Chondrocyte (in vitro differentiated cells): ENCODE results near the gene ELF2. TPM values are rescaled to one million over a fixed set of nuclear protein-coding genes. Genes with fewer than 3 reads are reported as not detected.
"Not testable (repeated sequence)": the region's sequence is repeated elsewhere in the genome, so short reads cannot be mapped to it uniquely, and the experiment has no call there.

Experiments
- DNase-seq: peaks from one replicate; pipeline ENCODE4 v3.0.0; 2021; ENCODE audit warnings: mixed read lengths, low spot score
- H3K27ac Mint-ChIP-seq: one replicate; pipeline ENCODE4 v1.8.0; 2021; ENCODE audit warnings: mild to moderate bottlenecking, moderate library complexity, mixed read lengths; ENCODE audit not compliant: unreplicated experiment
- H3K27me3 Mint-ChIP-seq: 2 replicates; pipeline ENCODE4 v1.8.0; 2021; ENCODE audit warnings: low read depth, mixed read lengths
- H3K36me3 Mint-ChIP-seq: 2 replicates; pipeline ENCODE4 v1.8.0; 2021; ENCODE audit warnings: low read depth, mixed read lengths
- H3K4me1 Mint-ChIP-seq: 2 replicates; pipeline ENCODE4 v1.8.0; 2021; ENCODE audit warnings: low read depth, mild to moderate bottlenecking, mixed read lengths
- H3K4me3 Mint-ChIP-seq: one replicate; pipeline ENCODE4 v1.8.0; 2021; ENCODE audit warnings: mild to moderate bottlenecking, moderate library complexity, mixed read lengths; ENCODE audit not compliant: unreplicated experiment
- H3K9me3 Mint-ChIP-seq: 2 replicates; pipeline ENCODE4 v1.8.0; 2021; ENCODE audit warnings: low read depth, mixed read lengths
- total RNA-seq: library from RNA; stranded (reverse); gene quantifications from 3 replicates; pipeline ENCODE4 v1.2.1, GENCODE V29; 2021
- TF ChIP-seq, protein P1 (sequence below): fragments of 200-600 bp; sonication (generic); IDR thresholded peaks from 2 replicates; pipeline ENCODE4 v1.5.0; 2021; ENCODE audit warnings: antibody characterized with exemption, mild to moderate bottlenecking, moderate library complexity

Gene ELF2
- total RNA-seq, 1 donor from 2014 or later, result 30.2 TPM

DNA sequence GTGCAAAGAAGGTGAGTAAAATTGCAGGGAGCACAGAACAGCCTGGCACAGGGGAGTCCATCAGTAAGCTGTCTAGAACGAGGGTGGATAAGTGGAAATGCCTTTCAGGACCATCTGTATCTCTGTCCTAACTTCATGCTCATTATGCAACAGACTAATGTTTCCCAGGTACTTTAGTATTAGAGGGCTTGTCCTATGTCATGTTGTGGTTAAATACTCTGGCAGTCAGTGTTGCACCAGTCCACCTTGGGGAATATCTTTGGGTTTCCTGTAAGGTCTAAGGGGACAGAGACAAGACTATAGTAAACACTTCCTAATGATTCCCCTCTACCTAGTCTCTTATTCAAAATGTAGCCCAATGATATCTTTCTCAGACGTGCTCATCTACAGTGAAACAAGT lies 140.1 kb downstream of the ELF2 start:
- peaks cover 49% of the 10 kb centered on the region for H3K4me1 Mint-ChIP-seq
- H3K4me3 Mint-ChIP-seq, result no peak overlapping the region
- H3K36me3 Mint-ChIP-seq, result peaks cover 6% of the 10 kb centered on the region
- no peak for DNase-seq
- H3K9me3 Mint-ChIP-seq, result no peaks in the 10 kb centered on the region
- no peak overlapping the region for H3K27ac Mint-ChIP-seq
- no peaks in the 10 kb centered on the region for H3K27me3 Mint-ChIP-seq
- TF ChIP-seq, protein P1, sequence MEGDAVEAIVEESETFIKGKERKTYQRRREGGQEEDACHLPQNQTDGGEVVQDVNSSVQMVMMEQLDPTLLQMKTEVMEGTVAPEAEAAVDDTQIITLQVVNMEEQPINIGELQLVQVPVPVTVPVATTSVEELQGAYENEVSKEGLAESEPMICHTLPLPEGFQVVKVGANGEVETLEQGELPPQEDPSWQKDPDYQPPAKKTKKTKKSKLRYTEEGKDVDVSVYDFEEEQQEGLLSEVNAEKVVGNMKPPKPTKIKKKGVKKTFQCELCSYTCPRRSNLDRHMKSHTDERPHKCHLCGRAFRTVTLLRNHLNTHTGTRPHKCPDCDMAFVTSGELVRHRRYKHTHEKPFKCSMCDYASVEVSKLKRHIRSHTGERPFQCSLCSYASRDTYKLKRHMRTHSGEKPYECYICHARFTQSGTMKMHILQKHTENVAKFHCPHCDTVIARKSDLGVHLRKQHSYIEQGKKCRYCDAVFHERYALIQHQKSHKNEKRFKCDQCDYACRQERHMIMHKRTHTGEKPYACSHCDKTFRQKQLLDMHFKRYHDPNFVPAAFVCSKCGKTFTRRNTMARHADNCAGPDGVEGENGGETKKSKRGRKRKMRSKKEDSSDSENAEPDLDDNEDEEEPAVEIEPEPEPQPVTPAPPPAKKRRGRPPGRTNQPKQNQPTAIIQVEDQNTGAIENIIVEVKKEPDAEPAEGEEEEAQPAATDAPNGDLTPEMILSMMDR, result no peak

DNA sequence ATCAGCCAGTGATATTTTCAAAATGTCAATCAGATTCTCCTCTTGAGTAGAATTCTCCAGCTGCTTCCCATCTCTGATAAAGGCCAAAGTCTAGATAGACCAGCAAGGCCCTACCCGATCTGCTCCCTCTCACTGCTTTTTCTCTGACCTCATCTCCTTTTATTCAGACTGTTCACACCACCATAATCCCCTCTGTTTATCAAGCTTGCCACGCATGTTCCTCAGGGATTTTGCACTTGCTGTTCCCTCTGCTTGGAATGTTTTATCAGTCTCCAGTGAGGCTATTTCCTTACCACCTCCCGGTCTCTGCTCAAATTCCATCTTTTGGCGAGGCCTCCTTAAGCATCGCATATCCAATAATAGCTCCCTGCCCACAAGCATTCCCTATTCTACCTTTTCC lies 141.4 kb downstream of the ELF2 start:
- H3K4me3 Mint-ChIP-seq, result no peak overlapping the region
- no peaks in the 10 kb centered on the region for H3K27me3 Mint-ChIP-seq
- H3K9me3 Mint-ChIP-seq, result no peaks in the 10 kb centered on the region
- H3K36me3 Mint-ChIP-seq, result peaks cover 6% of the 10 kb centered on the region
- peak overlapping the region; percentile 39 for H3K27ac Mint-ChIP-seq
- no peak for DNase-seq
- H3K4me1 Mint-ChIP-seq, result peaks cover 53% of the 10 kb centered on the region
- TF ChIP-seq, protein P1, result no peak

DNA sequence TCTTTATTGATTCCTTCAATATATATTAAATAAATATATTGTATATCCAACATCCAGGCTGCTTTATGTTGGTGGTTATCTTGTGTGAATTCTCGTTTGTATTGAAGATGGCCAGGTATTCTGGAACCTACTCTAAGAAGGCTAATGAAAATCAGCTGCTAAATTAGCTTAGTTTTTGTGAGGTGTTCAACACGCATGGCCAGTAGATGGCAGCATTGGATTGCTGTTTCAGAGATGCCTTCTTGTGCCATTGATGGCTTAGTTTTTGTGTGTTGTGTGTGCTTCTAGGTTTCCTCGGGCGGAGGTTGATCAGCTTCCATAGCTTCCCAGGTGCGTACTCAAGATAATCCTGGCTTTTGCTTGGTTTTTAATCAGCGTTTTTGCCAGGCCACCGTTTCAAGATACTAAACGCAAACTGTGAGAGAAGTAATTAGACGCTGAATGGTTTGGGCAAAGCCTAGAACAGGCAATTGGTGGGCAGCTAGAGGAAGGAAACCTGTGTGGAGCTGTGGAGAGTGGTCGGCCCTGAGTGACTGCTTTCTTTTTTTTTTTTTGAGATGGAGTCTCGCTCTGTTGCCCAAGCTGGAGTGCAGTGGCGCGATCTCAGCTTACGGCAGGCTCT lies 146.3 kb downstream of the ELF2 start:
- H3K27me3 Mint-ChIP-seq, result no peaks in the 10 kb centered on the region
- no peak for DNase-seq
- H3K4me1 Mint-ChIP-seq, result peaks cover 56% of the 10 kb centered on the region
- TF ChIP-seq, protein P1, result peak; percentile 89
- H3K4me3 Mint-ChIP-seq, result no peak overlapping the region
- peak overlapping the region; percentile 29 for H3K27ac Mint-ChIP-seq
- H3K36me3 Mint-ChIP-seq, result no peaks in the 10 kb centered on the region
- H3K9me3 Mint-ChIP-seq, result no peaks in the 10 kb centered on the region

DNA sequence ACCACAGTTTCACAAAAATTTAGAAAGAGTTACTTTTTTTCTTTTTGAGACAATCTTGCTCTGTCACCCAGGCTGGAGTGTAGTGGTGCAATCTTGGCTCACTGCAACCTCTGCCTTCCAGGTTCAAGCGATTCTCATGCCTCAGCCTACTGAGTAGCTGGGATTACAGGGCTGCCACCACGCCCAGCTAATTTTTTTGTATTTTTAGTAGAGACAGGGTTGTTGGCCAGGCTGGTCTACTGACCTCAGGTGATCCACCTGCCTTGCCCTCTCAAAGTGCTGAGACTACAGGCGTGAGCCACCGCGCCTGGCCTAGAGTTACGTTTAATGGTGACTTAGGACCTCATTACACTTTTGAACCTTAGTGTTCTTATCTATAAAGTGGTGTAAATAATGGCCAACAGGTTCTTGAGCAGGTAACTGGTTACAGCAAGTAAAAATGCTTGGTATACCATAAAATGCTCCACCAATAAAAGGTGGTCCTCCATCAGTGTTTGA lies 147.1 kb downstream of the ELF2 start:
- not testable (repeated sequence) for H3K27me3 Mint-ChIP-seq, H3K4me3 Mint-ChIP-seq, DNase-seq, H3K9me3 Mint-ChIP-seq, H3K36me3 Mint-ChIP-seq
- Mint-ChIP-seq H3K4me1 (peaks cover 55% of the 10 kb centered on the region), H3K27ac (peak overlapping the region; percentile 12)

DNA sequence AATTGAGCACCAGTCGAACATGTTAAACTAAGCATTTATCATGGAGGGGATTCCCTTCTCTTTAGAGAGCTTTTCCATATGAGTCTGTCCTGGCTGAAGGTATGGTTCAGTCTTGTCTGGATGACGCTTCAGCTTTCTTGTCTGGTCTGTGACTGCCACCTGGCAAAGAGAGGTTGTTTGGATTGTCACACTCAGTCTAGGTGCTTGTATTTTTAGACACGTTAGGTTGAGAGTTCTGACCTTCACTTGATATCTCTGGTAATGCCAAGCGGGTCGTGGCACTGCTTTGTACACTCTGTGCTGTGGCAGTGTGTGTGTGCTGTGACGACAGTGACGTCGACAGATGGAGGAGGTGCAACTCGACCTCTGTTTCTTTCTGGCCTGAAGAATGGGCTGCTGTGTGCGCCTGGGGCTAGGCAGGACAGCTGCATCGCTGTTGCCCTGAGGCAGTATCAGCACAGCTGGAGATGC lies 148.8 kb downstream of the ELF2 start:
- Mint-ChIP-seq H3K9me3 (no peaks in the 10 kb centered on the region), H3K4me3 (no peak overlapping the region), H3K27ac (peak overlapping the region; percentile 73), H3K4me1 (peaks cover 58% of the 10 kb centered on the region), H3K27me3 (no peaks in the 10 kb centered on the region), H3K36me3 (no peaks in the 10 kb centered on the region)
- no peak for DNase-seq
- TF ChIP-seq, protein P1, result no peak

DNA sequence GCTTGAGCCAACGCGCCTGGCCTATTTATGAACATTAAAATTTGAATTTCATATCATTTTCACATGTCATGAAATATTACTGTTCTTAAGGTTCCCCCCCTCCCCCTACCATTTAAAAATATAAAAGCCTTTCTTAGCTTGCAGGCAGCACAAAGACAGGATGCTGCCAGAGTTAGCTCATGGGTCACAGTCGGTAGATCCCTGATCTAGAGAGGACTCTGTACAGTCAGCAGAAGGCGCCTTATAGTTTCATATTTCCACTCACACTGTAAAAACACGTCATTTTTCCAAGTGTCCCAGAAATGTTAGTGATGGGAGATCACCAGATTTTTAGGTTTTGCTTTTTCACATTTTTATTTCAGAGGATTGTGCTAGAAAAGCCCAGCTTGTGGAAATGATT lies 149.2 kb downstream of the ELF2 start:
- H3K27ac Mint-ChIP-seq, result peak overlapping the region; percentile 73

More for the DNA sequence above, 149.2 kb downstream of the ELF2 start:
- Mint-ChIP-seq H3K27me3 (no peaks in the 10 kb centered on the region), H3K4me3 (no peak overlapping the region), H3K36me3 (no peaks in the 10 kb centered on the region), H3K9me3 (no peaks in the 10 kb centered on the region), H3K4me1 (peaks cover 63% of the 10 kb centered on the region)
- TF ChIP-seq, protein P1, result no peak
- no peak for DNase-seq
